GM12878 (cell line): ENCODE results near the gene PDSS2. TPM values are rescaled to one million over a fixed set of nuclear protein-coding genes. Genes with fewer than 3 reads are reported as not detected.

Experiments
- ATAC-seq: fragments of 200-7000 bp; cut with Tn5 transposase; 3 replicates; pipeline ENCODE4 v1.9.1; 2020; ENCODE audit warnings: mild to moderate bottlenecking, moderate library complexity
- BruUV-seq: library from RNA; stranded (reverse); fragments of 400-500 nt; replicated peaks from 2 replicates; lab custom pipeline; 2021; lab: Mats Ljungman, UMichigan
- CTCF ChIA-PET: fragments of 300-600 bp; sonication (Branson Sonifier 250); formaldehyde crosslinking; extraction: SDS; loops from one replicate; lab custom pipeline; 2021; ENCODE audit warnings: inconsistent platforms; lab: Yijun Ruan, JAX
- POLR2A ChIA-PET: fragments of 350-600 bp; formaldehyde crosslinking; extraction: SDS; loops from one replicate; lab custom pipeline; 2021; ENCODE audit warnings: inconsistent platforms; lab: Charles Lee
- RAD21 ChIA-PET: fragments of 300-600 bp; sonication (Branson Sonifier 250); formaldehyde crosslinking; loops from one replicate; lab custom pipeline; 2023; ENCODE audit warnings: antibody characterized with exemption; ENCODE audit not compliant: unreplicated experiment; lab: Charles Lee
- SMC1A ChIA-PET: fragments of 300-600 bp; sonication (Branson Sonifier 250); formaldehyde crosslinking; loops from one replicate; lab custom pipeline; 2023; ENCODE audit not compliant: unreplicated experiment, uncharacterized antibody; lab: Charles Lee
- DNase-seq: peaks from one replicate; pipeline ENCODE4 v3.0.0-alpha.2; 2011; ENCODE audit warnings: low read depth, low spot score
- FAIRE-seq: peaks from 3 replicates; lab custom pipeline; 2011; peaks lifted over from hg19 to GRCh38; lab: Jason Lieb, UNC
- H2AFZ ChIP-seq: 2 replicates; pipeline ENCODE4 v1.6.0; 2011; ENCODE audit warnings: low read depth, low read length, control low read depth; ENCODE audit not compliant: control insufficient read depth
- H3K27ac ChIP-seq: 2 replicates; pipeline ENCODE4 v1.5.1; 2011; ENCODE audit warnings: control low read depth; ENCODE audit not compliant: control insufficient read depth, insufficient read depth
- H3K27me3 ChIP-seq, 2 experiments: replicated peaks in 1 of 2; 2 replicates each; pipeline versions ENCODE4 v1.6.0 to v1.6.1; 2011; ENCODE audit warnings: low read length in 1 of 2; ENCODE audit not compliant: control insufficient read depth in 2 of 2, insufficient read depth in 2 of 2
- H3K36me3 ChIP-seq, 2 experiments: 2 replicates each; pipeline ENCODE4 v1.5.1; 2011; ENCODE audit warnings: low read length in 1 of 2; ENCODE audit not compliant: control insufficient read depth in 2 of 2, insufficient read depth in 2 of 2
- H3K4me1 ChIP-seq: 2 replicates; pipeline ENCODE4 v1.6.1; 2011; ENCODE audit warnings: mild to moderate bottlenecking, low read length, moderate library complexity, mixed read lengths; ENCODE audit not compliant: control insufficient read depth, insufficient read depth
- H3K4me2 ChIP-seq: 2 replicates; pipeline ENCODE4 v1.6.0; 2011; ENCODE audit warnings: control low read depth; ENCODE audit not compliant: control insufficient read depth, insufficient read depth
- H3K4me3 ChIP-seq: fragments of 200-600 bp; sonication (generic); 2 replicates; pipeline ENCODE4 v1.5.1; 2016
- H3K79me2 ChIP-seq: 2 replicates; pipeline ENCODE4 v1.6.0; 2011; ENCODE audit warnings: low read length; ENCODE audit not compliant: control insufficient read depth, insufficient read depth
- H3K9ac ChIP-seq: 2 replicates; pipeline ENCODE4 v1.8.0; 2011; ENCODE audit warnings: low read length, control low read depth, mixed read lengths; ENCODE audit not compliant: control insufficient read depth, insufficient read depth
- H3K9me3 ChIP-seq: replicated peaks from 3 replicates; pipeline ENCODE4 v1.5.1; 2011; ENCODE audit warnings: mild to moderate bottlenecking, low read length; ENCODE audit not compliant: control insufficient read depth, insufficient read depth
- H4K20me1 ChIP-seq: 2 replicates; pipeline ENCODE4 v1.6.0; 2011; ENCODE audit not compliant: control insufficient read depth, insufficient read depth
- BCL11A ChIP-seq: IDR thresholded peaks from 2 replicates; pipeline ENCODE4 v1.6.1; 2011; ENCODE audit warnings: low read depth, low read length
- EP300 ChIP-seq, 2 experiments: fragments of 150-350 bp in 1 of 2; IDR thresholded peaks; 2 replicates each; pipeline ENCODE4 v1.6.1; 2011 to 2012; ENCODE audit warnings: low read depth in 2 of 2, low read length in 2 of 2, borderline replicate concordance in 1 of 2, improper control_type of control experiment in 1 of 2, inconsistent platforms in 1 of 2; ENCODE audit not compliant: control insufficient read depth in 1 of 2
- MTA3 ChIP-seq: IDR thresholded peaks from 2 replicates; pipeline ENCODE4 v1.6.1; 2012; ENCODE audit warnings: low read length, inconsistent platforms, borderline replicate concordance
- SREBF2 ChIP-seq: IDR thresholded peaks from 2 replicates; pipeline ENCODE4 v1.6.1; 2012; ENCODE audit warnings: mild to moderate bottlenecking, low read length
- ZZZ3 ChIP-seq: IDR thresholded peaks from 2 replicates; pipeline ENCODE4 v1.6.1; 2011; ENCODE audit warnings: low read depth; ENCODE audit not compliant: control insufficient read depth, insufficient read length
- WGBS: methylation state at CpG from one replicate; pipeline ENCODE4 v1.1.6; 2016; ENCODE audit warnings: low lambda C conversion rate; ENCODE audit not compliant: insufficient replicate concordance, insufficient coverage; ENCODE audit errors: missing lambda C conversion rate; 5-methylcytosine and 5-hydroxymethylcytosine counted together
- in situ Hi-C: fragments of 300-500 bp; cut with MboI; formaldehyde crosslinking; loops from 9 replicates; pipeline ENCODE4 v1.14.3; 2018; ENCODE audit warnings: mixed read lengths
- intact Hi-C: fragments of 100-400 bp; cut with micrococcal nuclease; formaldehyde crosslinking; loops from one replicate; pipeline ENCODE4 v1.14.2; 2022; ENCODE audit not compliant: unreplicated experiment
- polyA plus RNA-seq, 11 experiments: library from polyadenylated mRNA; depleted of rRNA in 4 of 11; unstranded in 6 of 11; stranded (reverse) in 5 of 11; fragments of >200 nt; fragmentation: Nextera tagmentation in 4 of 11; fragmentation: Illumina TruSeq in 1 of 11; extraction: Ambion mirVana in 4 of 11; extraction: Trizol in 1 of 11; gene quantifications; 1 replicate in 1 of 11; 2 replicates in 10 of 11; pipeline versions ENCODE4 v1.2.1 to v1.2.3, GENCODE V29; 2011 to 2016; ENCODE audit warnings: inconsistent platforms in 2 of 11, missing spikeins in 2 of 11, low read depth in 1 of 11
- total RNA-seq, 4 experiments: library from RNA; depleted of rRNA in 3 of 4; stranded (reverse); fragments of >200 nt in 3 of 4; fragmentation: Illumina TruSeq in 1 of 4; extraction: Trizol in 1 of 4; gene quantifications; 2 replicates each; pipeline versions ENCODE4 v1.2.1 to v1.2.3, GENCODE V29; 2013 to 2021
- TF ChIP-seq, protein P1 (sequence below): IDR thresholded peaks from 2 replicates; pipeline ENCODE4 v1.6.1; 2011; ENCODE audit warnings: low read depth, low read length, improper control_type of control experiment, borderline replicate concordance

PDSS2 gene
- total and polyA plus RNA-seq, 10 of the 15 experiments (the other 5 are each of a cell fraction or from before 2014, with no cell fraction given): 7.7 to 15.5 (median 9.6) TPM

GRCh38 chr6:107110200-107110599, 349.2 kb downstream of the PDSS2 start:
- H4K20me1 ChIP-seq: peaks cover 2% of the 10 kb centered on the region; the same call in 1 of the 2 replicates
- H3K27ac ChIP-seq: no peak overlapping the region
- H3K79me2 ChIP-seq: no peaks in the 10 kb centered on the region
- no peak for ATAC-seq
- intact Hi-C loops: loop anchor here (10.0 kb wide), 1 partner anchor 545 kb away; no protein-coding TSS in a partner anchor
- H3K4me1 ChIP-seq: peaks cover 4% of the 10 kb centered on the region; the same call in 1 of the 2 replicates
- ChIA-PET SMC1A (no interaction called here), RAD21 (interaction anchor here (1.2 to 1.3 kb wide), 2 partner anchors 11 to 82 kb away, joined by 3 read pairs; partner anchors contain the start of gene MTRES1)
- no peak overlapping the region for H3K4me2 ChIP-seq
- no peaks in the 10 kb centered on the region for H3K36me3 ChIP-seq
- BruUV-seq: no TSS peak
- TF ChIP-seq, protein P1, sequence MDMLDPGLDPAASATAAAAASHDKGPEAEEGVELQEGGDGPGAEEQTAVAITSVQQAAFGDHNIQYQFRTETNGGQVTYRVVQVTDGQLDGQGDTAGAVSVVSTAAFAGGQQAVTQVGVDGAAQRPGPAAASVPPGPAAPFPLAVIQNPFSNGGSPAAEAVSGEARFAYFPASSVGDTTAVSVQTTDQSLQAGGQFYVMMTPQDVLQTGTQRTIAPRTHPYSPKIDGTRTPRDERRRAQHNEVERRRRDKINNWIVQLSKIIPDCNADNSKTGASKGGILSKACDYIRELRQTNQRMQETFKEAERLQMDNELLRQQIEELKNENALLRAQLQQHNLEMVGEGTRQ: no peak
- TF ChIP-seq SREBF2 (no peak), ZZZ3 (no peak), BCL11A (no peak), EP300 (IDR thresholded peaks at IDR 0.05; ENCODE audit: borderline replicate concordance in 1 of 2, control insufficient read depth in 1 of 2, low read depth in 2 of 2, low read length in 2 of 2) (no peak), MTA3 (no peak)
- TF ChIP-seq, all 136 proteins: peak for 0
- no peaks in the 10 kb centered on the region for H3K27me3 ChIP-seq
- WGBS: 100% methylated on average over 1 of the region's 1 CpG
- no peak overlapping the region for H2AFZ ChIP-seq
- no peak overlapping the region for H3K9ac ChIP-seq
- DNase-seq: no peak
- POLR2A ChIA-PET: interaction anchor here (0.6 to 0.9 kb wide), 2 partner anchors 16 to 1652 kb away, joined by 3 read pairs; no protein-coding TSS in a partner anchor
- CTCF ChIA-PET: interaction anchor here (1.2 kb wide), 1 partner anchor 28 kb away, joined by 4 read pairs; no protein-coding TSS in a partner anchor
- FAIRE-seq: no peak
- in situ Hi-C loops: no loop called here
- no peak overlapping the region for H3K4me3 ChIP-seq
- no peaks in the 10 kb centered on the region for H3K9me3 ChIP-seq
